Kidney epithelial cell (primary cell): ENCODE results near the gene TAS2R20. TPM values are rescaled to one million over a fixed set of nuclear protein-coding genes. Genes with fewer than 3 reads are reported as not detected.

ENCODE experiments used
- DNase-seq: peaks from one replicate; pipeline ENCODE4 v3.0.0-alpha.2; 2010; ENCODE audit warnings: low read depth
- H3K27me3 ChIP-seq: 2 replicates; pipeline ENCODE4 v1.6.0; 2011; ENCODE audit warnings: low read length; ENCODE audit not compliant: control insufficient read depth, insufficient read depth
- H3K36me3 ChIP-seq: 2 replicates; pipeline ENCODE4 v1.5.1; 2011; ENCODE audit warnings: low read length; ENCODE audit not compliant: control insufficient read depth, insufficient read depth
- H3K4me3 ChIP-seq: 2 replicates; pipeline ENCODE4 v1.5.1; 2011; ENCODE audit warnings: low read depth, mild to moderate bottlenecking, control low read depth, low read length
- CTCF ChIP-seq: IDR thresholded peaks from 2 replicates; pipeline ENCODE4 v1.5.1; 2011; ENCODE audit warnings: mild to moderate bottlenecking, moderate library complexity, low read length, control low read depth, inconsistent platforms; ENCODE audit not compliant: insufficient read depth, poor library complexity, severe bottlenecking
- total RNA-seq: library from RNA; depleted of rRNA; stranded (reverse); fragments of >200 nt; gene quantifications from 2 replicates; pipeline ENCODE4 v1.2.3, GENCODE V29; 2015

Gene TAS2R20
- total RNA-seq, 1 donor from 2014 or later = 1.0 TPM

GRCh38 chr12:11023387-11023786 lies 25.3 kb upstream of the TAS2R20 start:
- Histone ChIP-seq H3K36me3 (no peaks in the 10 kb centered on the region), H3K4me3 (no peak overlapping the region), H3K27me3 (no peaks in the 10 kb centered on the region)
- DNase-seq = no peak
- TF ChIP-seq CTCF = no peak

GRCh38 chr12:11022520-11022919 lies 24.4 kb upstream of the TAS2R20 start, which contains the start of gene TAS2R19:
Gene TAS2R19 (minus strand): TSS chr12:11022620. CDS start chr12:11022571, 49 bp downstream.
- Histone ChIP-seq H3K27me3 (no peaks in the 10 kb centered on the region), H3K36me3 (no peaks in the 10 kb centered on the region), H3K4me3 (no peak within 1 kb of the TSS)
- no peak for TF ChIP-seq CTCF
- no peak for DNase-seq

GRCh38 chr12:11016937-11017336 lies 18.8 kb upstream of the TAS2R20 start:
- Histone ChIP-seq H3K4me3 (no peak overlapping the region), H3K36me3 (no peaks in the 10 kb centered on the region), H3K27me3 (no peaks in the 10 kb centered on the region)
- no peak for DNase-seq
- no peak for TF ChIP-seq CTCF

- Histone ChIP-seq H3K27me3 (no peaks in the 10 kb centered on the region), H3K4me3 (no peak overlapping the region), H3K36me3 (no peaks in the 10 kb centered on the region)
- DNase-seq = no peak
- TF ChIP-seq CTCF = no peak
These were observed 17.8 kb upstream of the TAS2R20 start for GRCh38 chr12:11015775-11016430.

- peak; percentile 4 for DNase-seq
- Histone ChIP-seq H3K27me3 (no peaks in the 10 kb centered on the region), H3K36me3 (no peaks in the 10 kb centered on the region), H3K4me3 (no peak overlapping the region)
- no peak for TF ChIP-seq CTCF
These were observed 16.1 kb upstream of the TAS2R20 start for GRCh38 chr12:11014234-11014633.

GRCh38 chr12:11007608-11008007 lies 9.5 kb upstream of the TAS2R20 start:
- H3K27me3 ChIP-seq = no peaks in the 10 kb centered on the region
- H3K36me3 ChIP-seq = no peaks in the 10 kb centered on the region
- TF ChIP-seq CTCF = no peak
- DNase-seq = no peak
- H3K4me3 ChIP-seq = no peak overlapping the region
